ENCODE results near the gene ORC3.
"Not testable (repeated sequence)": the region's sequence is repeated elsewhere in the genome, so short reads cannot be mapped to it uniquely, and the experiment has no call there.

Gene ORC3

DNA sequence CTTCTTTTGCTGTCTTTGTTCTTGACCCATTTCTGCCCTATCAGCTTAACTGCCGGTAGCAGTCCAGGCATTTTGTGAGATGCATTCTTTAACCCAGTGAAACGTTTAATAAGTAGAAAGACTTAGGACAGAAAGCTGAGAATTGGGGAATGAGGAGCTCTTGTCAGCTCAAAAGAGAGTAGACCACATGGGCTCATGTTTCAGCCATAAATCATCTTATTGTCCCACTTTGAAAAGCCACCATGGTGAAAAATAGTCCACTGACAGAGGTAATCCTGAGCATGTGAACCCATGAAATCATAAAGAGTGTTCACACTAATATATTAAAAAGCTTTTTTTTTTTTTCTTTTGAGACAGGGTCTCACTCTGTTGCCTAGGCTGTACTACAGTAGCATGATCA, 16.3 kb downstream of the ORC3 start:
- DNase-seq, result no peak

DNA sequence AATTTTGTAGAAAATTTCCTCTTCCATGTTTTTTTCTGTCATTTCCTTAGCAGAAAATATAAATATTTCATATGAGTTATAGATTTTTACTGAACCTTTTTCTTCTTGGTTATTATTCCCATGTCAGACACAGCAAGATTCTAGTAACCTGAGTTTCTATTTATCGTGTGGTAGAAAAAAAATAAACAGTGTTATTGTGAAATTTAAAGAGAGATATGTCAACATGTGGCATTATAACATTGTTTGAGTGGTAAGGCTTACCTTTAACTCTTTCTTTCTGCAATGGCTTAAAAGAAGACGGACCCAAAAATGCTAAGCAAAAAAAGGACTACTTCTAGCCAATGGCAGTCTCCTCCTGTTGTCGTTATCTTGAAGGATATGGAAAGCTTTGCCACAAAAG, 18.9 kb downstream of the ORC3 start:
- no peak for DNase-seq

DNA sequence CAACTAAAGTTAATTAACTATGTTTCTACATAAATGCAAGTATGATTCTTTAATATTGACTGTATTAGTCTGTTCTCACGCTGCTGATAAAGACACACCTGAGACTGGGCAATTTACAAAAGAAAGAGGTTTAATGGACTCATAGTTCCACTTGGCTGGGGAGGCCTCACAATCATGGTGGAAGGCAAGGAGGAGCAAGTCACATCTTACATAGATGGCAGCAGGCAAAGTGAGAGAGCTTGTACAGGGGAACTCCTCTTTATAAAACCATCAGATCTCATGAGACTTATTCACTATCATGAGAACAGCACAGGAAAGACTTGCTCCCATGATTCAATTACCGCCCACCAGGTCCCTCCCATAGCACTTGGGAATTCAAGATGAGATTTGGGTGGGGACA, 23.1 kb downstream of the ORC3 start:
- DNase-seq, result not testable (repeated sequence)

DNA sequence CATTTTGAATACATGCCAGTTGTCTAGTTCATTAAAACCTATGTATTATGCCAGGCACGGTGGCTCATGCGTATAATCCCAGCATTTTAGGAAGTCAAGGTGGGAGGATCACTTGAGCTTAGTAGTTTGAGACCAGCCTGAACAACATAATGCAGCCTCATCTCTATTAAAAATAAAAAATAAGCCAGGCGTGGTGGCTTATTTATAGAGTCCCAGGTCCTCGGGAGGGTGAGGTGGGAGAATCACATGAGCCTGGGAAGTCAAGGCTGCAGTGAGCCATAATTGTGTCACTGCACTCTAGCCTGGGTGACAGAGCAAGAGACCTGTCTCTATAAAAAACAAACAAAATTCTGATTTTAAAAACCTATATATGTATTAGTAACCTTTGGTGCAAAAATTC, 27.5 kb downstream of the ORC3 start:
- DNase-seq, result no peak

DNA sequence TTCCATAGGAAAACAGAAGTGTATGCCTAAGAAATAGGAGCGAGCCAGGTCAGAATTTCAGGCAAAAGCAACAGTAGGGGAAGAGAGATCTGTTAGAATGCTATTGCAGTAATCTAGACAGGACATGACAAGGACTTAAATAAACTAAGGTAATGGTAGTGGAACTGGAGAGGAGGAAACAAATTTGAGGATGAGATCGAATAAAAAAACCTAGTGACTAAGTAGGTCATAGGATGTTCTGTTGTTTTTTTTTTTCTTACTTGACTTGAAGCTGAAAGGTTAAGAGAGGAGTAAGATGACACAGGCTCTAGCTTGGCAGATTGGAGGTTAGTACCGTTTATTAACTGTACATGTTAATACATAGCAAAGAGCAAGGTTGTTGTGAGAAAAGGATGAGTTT, 28.6 kb downstream of the ORC3 start:
- DNase-seq, result no peak

DNA sequence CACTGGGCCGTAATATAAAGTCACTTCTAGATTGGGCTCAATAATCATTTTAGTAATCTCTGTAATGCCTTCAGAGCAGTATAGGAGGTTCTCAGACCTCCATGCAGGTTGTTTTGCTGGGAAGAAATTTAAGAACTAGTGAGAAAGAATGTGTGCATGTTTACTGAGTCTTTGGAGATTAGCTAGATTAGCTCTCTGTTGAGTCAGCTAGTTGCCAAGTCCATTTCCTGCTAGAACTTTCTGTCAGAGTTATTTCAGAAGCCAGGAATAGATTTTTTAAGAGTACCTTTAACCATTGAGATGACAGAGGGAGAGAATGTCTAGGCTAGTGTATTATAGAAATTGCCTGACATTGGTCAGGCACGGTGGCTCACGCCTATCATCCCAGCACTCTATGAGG, 33.3 kb downstream of the ORC3 start:
- no peak for DNase-seq

DNA sequence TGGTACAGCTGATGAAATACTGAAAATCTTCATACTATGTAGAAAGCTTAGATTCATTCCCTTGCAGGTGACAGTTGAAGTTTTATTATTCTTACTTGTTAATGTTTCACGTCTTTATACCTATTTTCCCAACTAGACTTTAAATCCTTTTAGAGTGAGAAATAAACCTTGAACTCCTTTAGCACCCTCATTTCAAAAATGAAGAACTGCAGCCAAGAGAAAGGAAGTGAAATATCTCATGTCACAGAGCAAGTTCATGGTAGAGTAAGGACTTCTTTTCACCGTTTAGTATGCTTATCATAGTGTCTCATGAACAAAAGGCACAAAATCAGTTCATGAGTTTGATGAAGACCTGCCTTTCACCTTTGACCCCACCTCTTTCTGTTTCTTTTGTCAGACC, 38.5 kb downstream of the ORC3 start:
- DNase-seq, result no peak

DNA sequence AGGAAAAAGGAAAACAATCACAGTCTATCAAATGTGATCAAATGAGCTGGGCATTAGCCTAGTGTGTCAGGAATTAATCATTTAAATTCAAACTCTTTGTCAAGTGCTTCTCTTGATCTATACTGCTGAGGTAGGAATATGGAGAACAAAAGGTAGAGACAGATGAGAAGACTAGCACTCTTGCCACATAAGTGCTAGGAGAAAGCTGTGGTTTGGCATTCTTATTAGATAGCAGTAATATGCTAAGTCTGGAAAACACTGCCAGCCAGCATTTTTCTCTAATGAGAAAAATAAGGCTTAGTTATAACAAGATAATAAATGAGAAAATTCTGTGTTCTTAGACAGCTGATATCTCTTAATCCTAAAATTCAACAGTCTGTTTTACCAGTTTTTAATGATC, 38.9 kb downstream of the ORC3 start:
- DNase-seq, result no peak

DNA sequence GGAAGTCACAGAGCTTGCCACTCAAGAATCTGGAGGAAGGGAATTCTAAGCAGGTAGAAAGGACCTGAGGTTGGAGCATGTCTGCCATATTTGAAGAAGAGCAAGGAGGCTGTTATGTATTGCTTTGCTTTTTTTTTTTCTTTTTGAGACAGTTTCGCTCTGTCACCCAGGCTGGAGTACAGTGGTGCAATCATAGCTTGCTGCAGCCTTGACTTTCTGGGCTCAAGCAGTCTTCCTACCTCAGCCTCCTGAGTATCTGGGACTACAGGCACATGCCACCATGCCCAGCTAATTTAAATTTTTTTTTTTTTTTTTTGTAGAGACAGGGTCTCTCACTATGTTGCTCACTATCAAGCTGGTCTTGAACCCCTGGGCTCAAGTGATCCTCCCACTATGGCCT, 40.8 kb downstream of the ORC3 start:
- no peak for DNase-seq

DNA sequence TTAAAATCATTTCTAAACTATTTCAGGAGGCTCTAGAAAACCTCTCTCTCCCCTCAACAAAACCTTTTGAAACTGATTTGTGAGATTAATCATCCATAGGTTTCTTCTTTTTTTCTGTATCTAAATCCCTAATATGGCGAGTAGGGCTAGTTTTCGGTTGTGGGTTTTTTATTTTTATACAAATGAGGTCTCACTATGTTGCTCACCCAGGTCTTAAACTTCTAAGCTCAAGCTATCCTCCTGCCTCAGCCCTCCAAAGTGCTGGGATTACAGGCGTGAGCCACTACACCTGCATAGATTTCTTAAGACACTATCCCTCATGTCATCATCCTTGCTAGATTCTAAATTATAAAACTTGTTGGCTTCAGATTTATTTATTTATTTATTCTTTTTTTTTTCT, 43.9 kb downstream of the ORC3 start:
- no peak for DNase-seq

DNA sequence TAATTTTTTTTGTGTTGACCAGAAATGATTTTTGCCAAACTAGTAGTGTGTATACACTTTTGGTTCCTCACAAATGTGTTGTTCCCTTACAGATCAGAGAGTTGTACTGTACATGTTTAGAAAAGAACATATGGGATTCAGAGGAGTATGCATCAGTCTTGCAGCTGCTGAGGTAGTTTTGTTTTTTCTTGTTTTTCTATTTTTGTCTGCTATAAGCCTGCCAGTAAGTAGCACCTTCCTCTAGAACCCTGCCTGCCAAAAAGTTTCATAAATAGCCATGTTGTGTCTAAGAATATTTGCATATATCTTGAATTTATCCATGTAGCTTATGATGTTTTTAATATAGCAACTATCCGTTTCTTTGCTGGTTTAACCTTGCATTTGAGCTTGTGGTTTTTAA, 46.4 kb downstream of the ORC3 start:
- no peak for DNase-seq

DNA sequence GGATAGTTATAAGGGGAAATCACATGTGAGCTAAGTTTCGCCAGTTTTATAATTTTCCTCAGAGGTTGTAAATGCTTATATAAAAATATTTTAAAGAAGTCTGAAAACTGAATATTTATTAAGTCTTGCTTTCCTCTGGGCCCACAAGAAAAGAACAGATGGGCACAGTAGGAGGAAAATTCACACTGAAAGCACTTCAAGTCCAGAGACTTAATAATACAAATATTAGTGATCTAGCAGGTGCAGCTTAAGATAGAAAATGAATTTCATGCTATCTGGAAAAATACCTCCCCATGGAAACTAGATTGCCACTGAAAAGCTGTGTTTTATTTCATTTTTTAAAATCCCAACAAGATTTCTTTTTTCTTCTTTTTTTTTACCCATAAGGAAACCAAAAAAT, 47.2 kb downstream of the ORC3 start:
- DNase-seq, result no peak

DNA sequence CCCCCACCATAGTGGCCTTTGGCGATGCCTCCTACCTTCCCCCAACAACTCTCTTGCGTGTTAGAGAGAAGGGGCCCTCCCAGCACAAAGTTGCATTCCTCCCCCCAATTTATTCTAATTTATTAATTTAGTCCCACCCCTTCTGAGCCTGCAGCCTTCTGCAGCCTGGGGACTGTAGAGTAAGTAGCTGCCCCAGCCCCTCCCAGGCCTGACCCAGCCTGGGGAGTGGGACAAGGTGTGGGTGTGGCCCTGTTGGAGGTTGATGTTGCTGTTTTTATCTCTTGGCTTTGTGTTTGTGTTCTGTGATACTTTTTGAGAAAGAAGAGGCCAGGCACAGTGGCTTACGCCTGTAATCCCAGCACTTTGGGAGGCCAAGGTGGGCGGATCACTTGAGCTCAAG, 49.4 kb downstream of the ORC3 start:
- no peak for DNase-seq

DNA sequence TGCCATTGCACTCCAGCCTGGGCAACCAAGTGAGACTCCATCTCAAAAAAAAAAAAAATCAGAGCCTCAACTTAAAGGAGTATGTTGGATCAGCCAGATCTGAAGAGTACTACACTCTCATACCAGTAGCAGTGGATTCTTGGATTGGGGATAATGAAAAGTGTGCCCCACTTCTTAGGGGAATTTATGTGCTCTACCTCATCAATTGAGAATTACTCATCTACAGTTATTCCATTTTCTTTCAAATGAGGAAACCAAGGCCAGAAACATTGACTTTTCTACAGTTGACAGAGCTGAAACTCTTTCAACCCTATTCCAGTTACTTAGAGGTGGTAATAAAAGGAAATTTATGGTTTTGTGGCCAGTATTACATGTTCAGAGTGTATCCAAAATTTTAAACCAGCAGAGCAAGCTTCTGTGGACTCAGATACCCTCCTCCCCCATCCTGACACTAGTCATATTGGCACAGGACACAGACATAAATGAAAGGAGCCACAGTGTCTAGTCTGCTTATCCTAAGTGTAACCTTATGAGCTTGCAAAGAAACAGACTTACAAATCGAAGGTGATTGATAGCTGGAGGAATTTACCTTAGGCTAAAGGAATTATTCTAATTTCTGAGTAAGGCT, 51.2 kb downstream of the ORC3 start:
- no peak for DNase-seq

DNA sequence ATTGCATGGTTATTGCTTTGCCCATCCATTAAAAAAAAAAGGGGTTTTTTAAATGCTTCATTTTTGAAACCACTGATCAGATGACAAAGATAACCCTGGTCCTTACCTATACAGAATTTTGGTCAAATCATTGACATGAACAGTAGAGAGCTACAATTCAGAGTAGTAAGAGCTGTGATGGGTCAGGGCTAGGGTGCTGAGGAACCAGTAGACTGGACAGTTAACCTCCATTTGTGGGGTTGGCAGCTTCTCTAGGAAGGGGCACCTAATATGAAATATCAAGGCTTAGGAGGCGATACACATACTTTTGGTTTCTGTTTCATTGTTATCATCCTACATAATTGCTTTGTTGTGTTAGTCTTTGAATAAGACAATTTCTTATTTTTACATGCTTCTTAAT, 55.1 kb downstream of the ORC3 start:
- DNase-seq, result peak; percentile 32

DNA sequence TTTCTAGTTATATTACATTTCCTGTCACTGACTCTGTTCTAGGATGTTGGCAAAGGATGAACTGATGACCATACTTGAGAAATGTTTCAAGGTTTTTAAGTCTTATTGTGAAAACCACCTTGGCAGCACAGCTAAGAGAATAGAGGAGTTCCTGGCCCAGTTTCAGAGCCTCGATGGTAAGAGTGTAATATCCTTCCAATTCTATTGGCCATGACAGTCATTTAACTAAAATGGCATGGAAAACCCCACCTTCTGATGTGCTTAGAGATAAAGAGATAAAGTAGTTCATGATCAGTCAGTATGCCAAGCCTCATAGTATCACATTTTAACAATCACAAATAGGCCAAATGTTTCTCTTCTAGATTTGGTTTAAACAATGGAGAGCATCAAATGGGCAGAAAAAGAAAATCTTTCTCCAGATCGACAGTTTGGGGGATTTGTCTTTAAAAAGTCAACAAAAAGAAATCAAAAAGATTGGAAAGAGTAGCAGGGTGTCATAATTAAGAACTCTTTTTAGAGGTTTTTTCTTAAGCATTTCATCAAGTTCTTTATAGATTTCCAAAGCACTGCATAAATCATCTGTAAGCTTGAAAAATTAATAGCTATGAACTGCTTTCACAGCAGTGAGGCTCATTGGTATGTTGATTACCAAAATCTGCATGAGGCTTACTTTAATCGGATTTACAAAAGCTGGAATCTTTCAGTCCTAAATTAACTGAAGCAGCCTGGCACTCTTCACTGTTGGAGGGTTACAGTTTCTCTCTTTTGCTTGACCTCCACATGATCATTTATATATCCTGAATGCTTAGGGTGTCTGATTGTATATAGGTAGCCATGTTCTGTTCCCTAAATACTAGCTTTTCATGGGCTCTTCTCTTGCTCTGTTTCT, 63.4 kb downstream of the ORC3 start:
- peak; percentile 40 for DNase-seq

DNA sequence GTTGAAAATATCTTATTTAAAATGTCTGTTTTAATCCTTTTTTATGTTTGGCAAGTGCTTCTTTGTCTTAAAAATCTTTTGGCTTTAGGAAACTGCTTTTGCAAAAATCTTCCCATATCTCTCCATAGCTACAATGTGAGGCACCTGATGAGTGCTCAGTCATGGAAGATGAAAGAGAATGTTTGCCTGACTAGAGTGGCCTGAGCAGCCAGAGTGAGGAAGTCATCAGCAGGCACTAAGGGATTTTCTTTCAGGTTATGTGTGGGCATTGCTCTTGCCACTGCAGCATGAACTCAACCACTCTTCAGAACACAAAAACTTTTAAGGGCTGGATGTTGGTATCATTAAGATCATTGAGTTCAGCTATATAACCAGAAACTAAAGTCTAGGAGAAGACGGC, 64.2 kb downstream of the ORC3 start:
- no peak for DNase-seq

DNA sequence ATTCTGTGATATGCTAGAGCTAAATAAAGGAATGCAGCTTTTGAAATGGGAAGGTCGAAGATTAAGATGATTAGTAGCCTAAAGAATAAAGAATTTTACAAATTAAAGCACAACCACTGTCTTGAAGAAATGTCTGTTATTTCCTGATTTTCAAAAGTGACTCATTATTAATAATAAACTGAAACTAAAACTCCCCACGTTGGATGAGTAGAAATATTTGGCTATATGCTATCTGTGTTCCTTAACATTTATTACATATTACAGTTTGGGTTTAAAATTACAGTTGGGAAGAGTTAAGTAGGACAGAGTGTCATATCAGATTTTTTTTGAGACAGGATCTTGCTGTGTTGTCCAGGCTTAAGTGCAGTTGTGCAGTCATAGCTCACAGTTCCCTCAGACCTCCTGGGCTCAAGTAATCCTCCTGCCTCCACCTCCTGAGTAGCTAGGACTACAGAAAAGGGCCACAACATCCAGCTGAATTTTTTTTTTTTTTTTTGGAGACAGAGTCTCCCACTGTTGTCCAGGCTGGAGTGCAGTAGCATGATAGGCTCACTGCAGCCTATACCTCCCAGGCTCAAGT, 65.0 kb downstream of the ORC3 start:
- DNase-seq, result no peak

DNA sequence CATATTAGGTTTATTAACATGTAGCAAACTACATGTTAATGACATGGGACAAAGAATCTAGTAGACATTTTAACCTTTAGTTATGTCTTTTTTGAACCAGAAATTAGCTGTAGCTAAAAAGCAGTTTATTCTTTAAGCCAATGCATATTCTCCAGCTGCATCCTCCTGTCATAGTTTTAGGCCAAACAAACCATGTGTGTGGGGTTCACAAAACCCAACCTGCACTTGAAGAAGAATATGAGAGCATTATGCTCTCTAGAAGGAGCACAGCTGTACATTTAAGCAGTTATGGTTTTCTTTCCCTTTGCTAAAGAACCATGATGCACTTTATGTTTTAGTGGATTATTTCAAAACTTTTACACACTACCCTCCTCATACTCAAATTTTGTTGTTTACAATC, 65.9 kb downstream of the ORC3 start:
- DNase-seq, result no peak

DNA sequence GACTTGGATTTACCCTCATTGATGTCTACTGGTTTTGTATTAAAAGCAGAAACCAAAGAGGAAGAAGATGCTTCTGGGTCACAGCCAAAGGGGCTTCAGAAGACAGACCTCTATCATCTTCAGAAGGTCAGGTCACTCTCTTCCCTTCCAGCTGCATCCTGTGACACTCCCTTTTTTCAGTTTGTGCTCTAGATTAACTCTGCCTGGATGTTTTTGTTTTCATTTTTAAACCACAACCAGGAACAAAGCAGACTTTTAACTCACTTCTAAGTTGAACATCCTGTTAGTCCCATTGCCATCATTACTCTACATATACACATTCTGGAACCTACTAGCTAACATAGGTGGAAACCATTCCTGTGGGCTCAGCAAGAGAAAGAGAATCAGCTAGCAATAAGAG, 66.9 kb downstream of the ORC3 start:
- DNase-seq, result peak; percentile 30

DNA sequence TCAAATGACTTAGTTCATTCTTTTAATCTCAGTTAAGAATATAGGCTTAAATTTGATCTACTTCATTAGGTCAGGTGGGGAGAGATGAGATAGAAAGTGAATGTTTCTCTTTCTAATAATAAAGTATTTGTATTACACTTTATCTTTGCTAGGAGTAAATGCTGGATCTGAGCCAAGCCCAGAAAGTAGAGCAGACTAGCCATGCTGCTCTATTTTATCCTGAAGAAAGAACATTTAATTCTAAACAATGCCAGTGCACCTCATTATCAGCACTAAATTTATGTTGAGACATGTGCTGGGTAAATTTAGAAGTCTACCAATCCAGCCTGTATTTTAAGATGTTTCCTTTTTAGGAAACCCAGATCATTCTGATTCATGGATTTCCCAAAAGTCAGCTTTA, 68.6 kb downstream of the ORC3 start:
- DNase-seq, result no peak

DNA sequence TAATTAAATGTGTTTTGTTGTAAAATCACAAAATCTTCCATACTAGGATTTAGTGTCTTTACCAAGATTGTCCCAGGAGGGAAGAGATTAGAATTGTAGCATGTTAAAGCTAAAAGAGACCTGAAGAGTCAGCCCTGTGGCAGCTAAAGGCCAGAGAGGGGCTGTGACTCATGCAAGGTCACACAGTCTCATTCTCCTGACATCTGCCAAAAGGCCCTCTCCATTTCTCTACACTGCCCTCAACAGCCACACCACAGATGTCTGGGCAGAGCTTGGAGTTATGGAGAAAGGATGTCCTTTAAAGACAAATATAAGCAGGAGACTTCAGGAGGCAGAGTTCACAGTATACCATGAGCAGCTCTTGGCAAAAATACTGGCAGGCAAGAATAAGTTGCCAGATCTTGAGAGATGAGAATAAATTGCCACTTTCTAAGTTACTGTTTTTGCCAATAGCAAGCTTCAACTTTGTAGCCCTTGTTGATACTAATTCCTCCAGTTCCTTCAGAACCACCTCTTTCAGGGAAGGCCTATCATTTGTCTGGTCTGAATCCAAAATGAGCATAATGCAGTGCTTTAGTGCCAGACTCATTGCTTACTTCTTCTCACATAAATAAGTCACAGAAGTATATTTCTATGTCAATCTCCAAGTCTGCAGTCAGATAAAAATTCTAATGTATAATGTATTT, 70.4 kb downstream of the ORC3 start:
- DNase-seq, result no peak

DNA sequence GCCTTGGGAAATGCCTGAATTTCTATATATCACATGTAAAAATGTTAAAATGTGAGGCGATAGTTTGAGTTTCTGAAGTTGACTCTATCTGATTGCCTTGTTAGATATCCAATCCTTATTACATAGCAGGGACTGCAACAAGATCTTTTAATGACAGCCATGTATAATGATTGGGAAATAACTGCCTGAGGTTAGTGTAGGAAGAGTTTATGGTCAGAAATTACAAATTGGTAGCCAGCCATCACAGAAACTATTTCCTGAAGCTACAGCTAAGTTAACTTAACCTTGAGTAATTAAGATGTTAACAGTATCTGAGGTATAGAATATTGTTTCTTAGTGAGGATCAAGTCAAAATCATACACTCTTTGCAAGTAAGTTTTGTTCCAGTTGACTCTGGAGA, 71.1 kb downstream of the ORC3 start:
- no peak for DNase-seq

DNA sequence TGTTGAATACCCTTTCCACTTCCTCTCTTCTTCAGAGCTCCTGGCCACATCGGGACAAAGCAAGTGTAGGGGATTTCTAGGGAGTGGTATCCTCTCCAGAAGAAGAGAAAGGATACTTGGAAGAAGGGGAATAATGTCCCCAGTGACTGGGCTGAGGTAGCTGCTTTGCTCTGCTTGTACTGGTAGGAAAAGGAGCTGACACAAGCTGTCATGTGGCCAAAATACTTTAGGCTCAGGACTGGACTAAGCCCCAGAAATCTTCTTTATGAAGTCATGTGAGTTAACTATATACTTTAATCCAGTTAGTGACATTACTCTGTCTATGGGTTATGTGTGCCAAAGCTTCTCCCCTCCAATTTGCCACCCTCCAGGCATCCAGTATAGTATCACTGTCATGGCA, 71.6 kb downstream of the ORC3 start:
- no peak for DNase-seq

All from CD4-positive, alpha-beta T cell treated with Interleukin-17A for 1 hour (primary cell).